ENCODE measurements around the gene AQP2.

DNA sequence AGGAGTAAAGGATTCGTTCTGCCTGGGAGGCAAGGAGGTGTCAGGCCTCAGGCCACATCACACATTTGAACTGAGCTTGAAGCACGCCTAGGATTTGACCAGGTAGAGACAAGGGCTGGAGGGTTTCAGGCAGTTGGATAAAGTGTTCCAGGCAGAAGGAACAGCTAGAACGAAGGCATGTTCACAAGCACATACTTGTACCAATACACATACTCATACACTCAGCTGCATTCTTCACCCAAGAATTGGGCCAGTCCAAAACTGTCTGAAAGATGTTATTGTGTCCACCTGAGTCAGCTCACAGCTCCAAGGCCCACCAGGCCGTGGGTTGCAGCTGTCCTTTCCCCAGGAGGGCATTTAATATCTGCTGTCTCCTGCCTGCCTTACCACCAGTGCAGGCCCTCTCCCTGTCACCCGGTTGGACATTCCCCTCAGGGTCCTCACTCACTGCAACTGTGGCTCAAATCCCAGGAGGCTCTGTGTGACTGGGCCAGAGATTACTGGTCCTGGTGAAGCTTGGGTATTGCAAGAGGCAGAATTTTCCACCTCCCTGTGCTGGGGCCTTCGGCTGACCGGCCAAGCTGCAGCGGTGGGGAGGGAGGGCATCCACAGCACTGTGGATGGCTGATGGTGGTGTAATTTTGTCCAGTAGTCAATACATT lies 12.8 kb upstream of the AQP2 start:
- TF ChIP-seq, protein P1, sequence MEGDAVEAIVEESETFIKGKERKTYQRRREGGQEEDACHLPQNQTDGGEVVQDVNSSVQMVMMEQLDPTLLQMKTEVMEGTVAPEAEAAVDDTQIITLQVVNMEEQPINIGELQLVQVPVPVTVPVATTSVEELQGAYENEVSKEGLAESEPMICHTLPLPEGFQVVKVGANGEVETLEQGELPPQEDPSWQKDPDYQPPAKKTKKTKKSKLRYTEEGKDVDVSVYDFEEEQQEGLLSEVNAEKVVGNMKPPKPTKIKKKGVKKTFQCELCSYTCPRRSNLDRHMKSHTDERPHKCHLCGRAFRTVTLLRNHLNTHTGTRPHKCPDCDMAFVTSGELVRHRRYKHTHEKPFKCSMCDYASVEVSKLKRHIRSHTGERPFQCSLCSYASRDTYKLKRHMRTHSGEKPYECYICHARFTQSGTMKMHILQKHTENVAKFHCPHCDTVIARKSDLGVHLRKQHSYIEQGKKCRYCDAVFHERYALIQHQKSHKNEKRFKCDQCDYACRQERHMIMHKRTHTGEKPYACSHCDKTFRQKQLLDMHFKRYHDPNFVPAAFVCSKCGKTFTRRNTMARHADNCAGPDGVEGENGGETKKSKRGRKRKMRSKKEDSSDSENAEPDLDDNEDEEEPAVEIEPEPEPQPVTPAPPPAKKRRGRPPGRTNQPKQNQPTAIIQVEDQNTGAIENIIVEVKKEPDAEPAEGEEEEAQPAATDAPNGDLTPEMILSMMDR (IDR thresholded peaks at IDR 0.05; ENCODE audit: low read depth, low read length, poor library complexity, severe bottlenecking), result no peak
- no peak for TF ChIP-seq EZH2phosphoT487 (IDR thresholded peaks at IDR 0.05; ENCODE audit: borderline replicate concordance, low read length)
